Astrocyte (in vitro differentiated cells and primary cell): ENCODE measurements around the gene ADCY4.

Experiments
- CTCF ChIP-seq: IDR thresholded peaks from 2 replicates; pipeline ENCODE4 v1.5.1; 2011; ENCODE audit warnings: low read depth, mild to moderate bottlenecking, inconsistent platforms, low read length, moderate library complexity; ENCODE audit not compliant: insufficient read depth
- EZH2 ChIP-seq: IDR thresholded peaks from 2 replicates; pipeline ENCODE4 v1.6.1; 2012; ENCODE audit warnings: mild to moderate bottlenecking, low read length, inconsistent platforms; ENCODE audit not compliant: insufficient read depth

DNA sequence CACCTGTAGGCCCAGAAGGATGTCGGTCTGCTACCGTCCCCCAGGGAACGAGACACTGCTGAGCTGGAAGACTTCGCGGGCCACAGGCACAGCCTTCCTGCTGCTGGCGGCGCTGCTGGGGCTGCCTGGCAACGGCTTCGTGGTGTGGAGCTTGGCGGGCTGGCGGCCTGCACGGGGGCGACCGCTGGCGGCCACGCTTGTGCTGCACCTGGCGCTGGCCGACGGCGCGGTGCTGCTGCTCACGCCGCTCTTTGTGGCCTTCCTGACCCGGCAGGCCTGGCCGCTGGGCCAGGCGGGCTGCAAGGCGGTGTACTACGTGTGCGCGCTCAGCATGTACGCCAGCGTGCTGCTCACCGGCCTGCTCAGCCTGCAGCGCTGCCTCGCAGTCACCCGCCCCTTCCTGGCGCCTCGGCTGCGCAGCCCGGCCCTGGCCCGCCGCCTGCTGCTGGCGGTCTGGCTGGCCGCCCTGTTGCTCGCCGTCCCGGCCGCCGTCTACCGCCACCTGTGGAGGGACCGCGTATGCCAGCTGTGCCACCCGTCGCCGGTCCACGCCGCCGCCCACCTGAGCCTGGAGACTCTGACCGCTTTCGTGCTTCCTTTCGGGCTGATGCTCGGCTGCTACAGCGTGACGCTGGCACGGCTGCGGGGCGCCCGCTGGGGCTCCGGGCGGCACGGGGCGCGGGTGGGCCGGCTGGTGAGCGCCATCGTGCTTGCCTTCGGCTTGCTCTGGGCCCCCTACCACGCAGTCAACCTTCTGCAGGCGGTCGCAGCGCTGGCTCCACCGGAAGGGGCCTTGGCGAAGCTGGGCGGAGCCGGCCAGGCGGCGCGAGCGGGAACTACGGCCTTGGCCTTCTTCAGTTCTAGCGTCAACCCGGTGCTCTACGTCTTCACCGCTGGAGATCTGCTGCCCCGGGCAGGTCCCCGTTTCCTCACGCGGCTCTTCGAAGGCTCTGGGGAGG is 23.9 kb downstream of the ADCY4 start, which contains the start of gene LTB4R:
- TF ChIP-seq CTCF (no peak), EZH2 (no peak)
